GM12891 (cell line): Measurements from ENCODE around the gene ELAVL2.
"Not testable (repeated sequence)": the region's sequence is repeated elsewhere in the genome, so short reads cannot be mapped to it uniquely, and the experiment has no call there.

Source experiments
- DNase-seq: peaks from one replicate; pipeline ENCODE4 v3.0.0; 2011; ENCODE audit warnings: low spot score; ENCODE audit not compliant: insufficient read length
- FAIRE-seq: peaks from 2 replicates; lab custom pipeline; 2011; peaks lifted over from hg19 to GRCh38; lab: Jason Lieb, UNC
- PAX5 ChIP-seq: IDR thresholded peaks from 2 replicates; pipeline ENCODE4 v1.6.1; 2011; ENCODE audit warnings: low read length, moderate library complexity, mild to moderate bottlenecking; ENCODE audit not compliant: insufficient read depth, severe bottlenecking
- POLR2A ChIP-seq: IDR thresholded peaks from 2 replicates; pipeline ENCODE4 v1.6.1; 2011; ENCODE audit warnings: low read depth, low read length, control low read depth
- POLR2AphosphoS5 ChIP-seq: IDR thresholded peaks from 2 replicates; pipeline ENCODE4 v1.6.1; 2011; ENCODE audit warnings: low read depth, low read length, control low read depth
- POU2F2 ChIP-seq: IDR thresholded peaks from 2 replicates; pipeline ENCODE4 v1.6.1; 2011; ENCODE audit warnings: low read depth, mild to moderate bottlenecking, control low read depth, low read length, moderate library complexity
- SPI1 ChIP-seq: IDR thresholded peaks from 2 replicates; pipeline ENCODE4 v1.6.1; 2011; ENCODE audit warnings: low read depth, low read length, control low read depth
- TAF1 ChIP-seq: IDR thresholded peaks from 2 replicates; pipeline ENCODE4 v1.6.1; 2011; ENCODE audit warnings: low read depth, low read length, control low read depth

ELAVL2 gene

DNA sequence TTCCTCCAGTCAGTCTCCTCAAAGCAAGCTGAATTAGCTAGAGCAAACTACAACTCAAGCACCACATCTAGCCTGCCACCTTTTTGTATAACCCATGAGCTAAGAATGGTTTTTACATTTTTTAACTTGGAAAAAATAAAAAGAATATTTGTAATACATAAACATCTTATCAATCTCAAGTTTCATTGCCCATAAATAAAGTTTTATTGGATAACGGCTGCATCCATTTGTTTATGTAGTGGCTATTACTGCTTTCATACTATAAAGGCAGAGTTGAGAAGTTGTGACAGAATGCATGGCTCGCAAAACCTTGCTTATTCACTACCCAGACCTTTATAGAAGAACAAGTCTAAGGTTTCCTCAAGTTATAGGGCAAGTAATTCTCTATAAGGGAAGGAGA lies 95.7 kb downstream of the ELAVL2 start:
- no peak for FAIRE-seq
- no peak for DNase-seq
- TF ChIP-seq TAF1 = no peak
- no peak for TF ChIP-seq POLR2AphosphoS5
- no peak for TF ChIP-seq PAX5
- no peak for TF ChIP-seq POU2F2
- TF ChIP-seq POLR2A = no peak
- TF ChIP-seq SPI1 = no peak

DNA sequence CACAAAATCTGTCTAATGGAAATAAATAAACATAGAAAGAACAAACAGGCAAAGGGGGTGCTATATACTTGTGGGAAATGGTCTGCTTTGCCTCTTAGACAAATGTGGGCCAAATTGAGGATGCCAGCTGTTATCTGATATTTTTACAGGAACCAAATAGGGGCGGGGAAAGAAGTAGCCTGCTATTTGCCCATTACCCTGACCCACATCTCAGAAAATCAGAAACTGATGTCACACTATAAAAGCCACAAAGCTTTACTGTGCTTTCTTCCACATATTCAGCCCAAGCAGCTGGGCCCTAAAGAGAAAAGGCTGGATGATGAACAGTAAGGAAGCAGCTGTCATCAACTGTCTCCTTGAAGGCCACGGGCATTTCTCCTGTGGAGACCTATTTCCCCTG lies 97.3 kb downstream of the ELAVL2 start:
- TF ChIP-seq POU2F2 = no peak
- TF ChIP-seq POLR2AphosphoS5 = no peak
- TF ChIP-seq POLR2A = no peak
- TF ChIP-seq PAX5 = no peak
- TF ChIP-seq SPI1 = no peak
- no peak for TF ChIP-seq TAF1

DNA sequence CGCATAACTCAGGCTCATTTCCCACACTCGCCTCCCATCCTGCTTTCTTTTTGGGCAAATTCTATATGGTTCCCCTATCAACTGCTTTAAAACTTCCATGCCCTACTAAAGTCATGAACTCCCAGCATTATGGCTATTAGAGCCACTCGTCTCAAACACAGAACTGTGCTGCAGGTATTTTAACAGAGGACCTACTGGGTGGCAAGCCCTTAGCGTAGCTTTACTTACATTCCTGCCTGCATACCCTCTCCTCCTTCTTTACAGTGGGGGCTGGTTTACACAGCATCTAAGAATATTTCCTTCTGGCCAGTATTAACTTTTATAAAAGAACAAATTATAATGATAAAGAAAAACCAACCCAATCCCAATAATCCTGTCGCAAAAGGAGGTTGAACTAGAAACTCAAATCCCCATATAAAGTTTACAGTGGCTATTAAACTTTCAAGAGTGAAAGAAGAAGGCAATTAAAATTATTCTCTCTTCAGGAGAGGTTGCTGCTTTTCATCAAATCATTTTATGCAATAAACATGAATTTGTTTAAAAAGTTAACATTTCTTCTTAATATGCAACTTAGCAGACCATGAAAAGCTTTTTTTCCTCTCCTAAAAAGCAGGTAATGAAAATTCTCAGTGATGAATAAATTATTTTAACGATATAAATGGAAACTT lies 100.6 kb downstream of the ELAVL2 start:
- no peak for FAIRE-seq
- DNase-seq = no peak
- TF ChIP-seq SPI1 = no peak
- no peak for TF ChIP-seq PAX5
- TF ChIP-seq POU2F2 = no peak
- no peak for TF ChIP-seq TAF1
- no peak for TF ChIP-seq POLR2A
- no peak for TF ChIP-seq POLR2AphosphoS5

More for the DNA sequence above, 97.3 kb downstream of the ELAVL2 start:
- FAIRE-seq (no peak), DNase-seq (no peak)

DNA sequence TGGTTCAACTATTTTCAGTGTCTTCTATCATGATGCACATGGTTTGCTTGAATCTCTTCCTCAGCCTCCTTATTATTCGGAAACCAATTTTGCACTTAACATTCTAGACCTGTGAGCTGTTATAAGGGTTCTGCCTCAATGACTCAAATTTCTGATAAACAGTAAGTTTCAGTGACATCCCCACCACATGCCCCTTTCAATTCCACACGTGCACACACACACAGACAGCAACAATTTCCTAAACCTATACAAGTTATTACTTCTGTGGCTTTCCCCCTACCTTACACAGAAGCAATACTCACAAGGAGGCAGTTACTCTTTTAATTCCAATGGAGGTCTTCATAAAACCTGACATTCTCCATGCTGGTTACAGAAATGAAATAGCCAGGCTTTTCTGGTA lies 102.4 kb downstream of the ELAVL2 start:
- FAIRE-seq = no peak

GRCh38 chr9:23723048-23723447 lies 103.0 kb downstream of the ELAVL2 start:
- FAIRE-seq = not testable (repeated sequence)

More for the DNA sequence above, 102.4 kb downstream of the ELAVL2 start:
- no peak for TF ChIP-seq POU2F2
- no peak for TF ChIP-seq POLR2AphosphoS5
- no peak for TF ChIP-seq SPI1
- TF ChIP-seq TAF1 = no peak
- no peak for TF ChIP-seq PAX5
- TF ChIP-seq POLR2A = no peak
- no peak for DNase-seq

DNA sequence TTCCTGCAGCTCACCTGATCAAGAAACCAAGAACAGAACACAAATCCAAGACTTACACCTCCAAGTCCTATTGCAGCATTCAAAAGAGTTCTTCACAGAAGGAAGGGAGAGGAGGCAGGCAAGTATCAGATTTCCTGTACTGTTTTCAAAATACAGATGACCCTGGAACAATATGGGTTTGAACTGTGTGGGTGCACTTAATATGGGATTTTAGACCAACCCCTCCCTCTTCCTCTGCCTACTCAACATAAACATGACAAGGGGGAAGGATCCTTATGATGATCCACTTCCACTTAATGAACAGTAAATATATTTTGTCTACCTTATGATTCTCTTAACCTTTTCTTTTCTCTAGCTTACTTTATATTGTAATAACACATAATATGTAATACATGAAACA lies 104.6 kb downstream of the ELAVL2 start:
- DNase-seq = no peak
- FAIRE-seq = no peak
- TF ChIP-seq POLR2AphosphoS5 = no peak
- no peak for TF ChIP-seq TAF1
- no peak for TF ChIP-seq POLR2A
- TF ChIP-seq PAX5 = no peak
- TF ChIP-seq POU2F2 = no peak
- no peak for TF ChIP-seq SPI1

More at GRCh38 chr9:23723048-23723447, 103.0 kb downstream of the ELAVL2 start:
- not testable (repeated sequence) for DNase-seq

DNA sequence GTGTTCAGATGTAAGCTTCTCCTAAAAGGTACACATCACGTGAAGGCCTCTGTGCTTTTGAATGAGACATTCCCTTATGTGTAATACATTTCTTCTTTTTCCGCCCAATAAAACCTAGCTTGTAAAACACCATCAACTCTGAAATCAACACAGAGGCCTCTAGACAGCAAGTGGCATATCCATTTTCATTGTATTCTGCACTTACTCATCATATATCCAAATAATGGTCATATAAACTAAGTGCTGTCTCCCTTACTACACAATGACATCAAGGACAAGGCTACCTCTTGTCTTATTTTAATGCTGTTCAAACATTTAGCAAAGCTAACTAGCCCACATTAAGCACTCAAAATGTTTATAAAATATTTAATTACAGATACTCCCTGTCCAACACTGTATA lies 108.5 kb downstream of the ELAVL2 start:
- DNase-seq (no peak), FAIRE-seq (no peak)
- TF ChIP-seq POLR2AphosphoS5 = no peak
- no peak for TF ChIP-seq SPI1
- TF ChIP-seq TAF1 = no peak
- TF ChIP-seq PAX5 = no peak
- no peak for TF ChIP-seq POLR2A
- TF ChIP-seq POU2F2 = no peak

- no peak for FAIRE-seq
- TF ChIP-seq SPI1 (no peak), PAX5 (no peak), POU2F2 (no peak), POLR2A (no peak), POLR2AphosphoS5 (no peak)
These were observed 118.8 kb downstream of the ELAVL2 start for GRCh38 chr9:23707249-23707648.

DNA sequence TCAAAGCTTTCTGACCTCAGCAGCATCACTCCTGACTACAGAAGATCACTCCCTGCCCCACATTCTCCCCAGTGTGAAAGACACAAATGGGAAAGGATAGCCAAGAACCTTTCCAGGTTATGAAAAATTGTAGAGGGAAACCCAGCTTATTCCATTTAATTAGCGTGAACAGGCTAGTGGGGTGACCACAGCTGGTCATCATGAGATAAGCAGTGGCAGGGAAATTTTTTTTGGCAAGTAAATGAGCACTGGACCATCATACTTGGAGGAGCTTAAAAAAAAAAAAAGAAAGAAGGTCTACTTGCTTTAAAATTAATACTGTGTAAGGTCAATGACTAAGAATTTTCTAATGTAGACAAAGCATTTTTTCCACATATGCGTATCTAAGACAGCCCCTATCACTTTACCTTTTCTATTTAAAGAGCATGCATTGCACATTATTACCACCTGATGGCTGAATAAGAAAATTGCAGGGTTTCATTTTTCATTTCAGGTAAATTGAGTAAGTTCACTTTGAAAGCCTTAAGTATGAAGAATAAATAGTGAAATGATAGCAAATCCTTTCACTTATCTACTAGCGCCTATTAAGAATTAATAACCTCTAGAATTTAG lies 123.6 kb downstream of the ELAVL2 start:
- FAIRE-seq (no peak), DNase-seq (no peak)
- TF ChIP-seq PAX5 (no peak), POU2F2 (no peak), TAF1 (no peak), POLR2A (no peak), SPI1 (no peak), POLR2AphosphoS5 (no peak)

More at GRCh38 chr9:23707249-23707648, 118.8 kb downstream of the ELAVL2 start:
- DNase-seq = no peak

GRCh38 chr9:23701291-23701690 lies 124.7 kb downstream of the ELAVL2 start:
- no peak for FAIRE-seq
- TF ChIP-seq POLR2AphosphoS5 (no peak), POLR2A (no peak), PAX5 (no peak), TAF1 (no peak), POU2F2 (no peak), SPI1 (no peak)
- no peak for DNase-seq
